B cell (primary cell): ENCODE data around the gene GRIP1. TPM values are rescaled to one million over a fixed set of nuclear protein-coding genes. Genes with fewer than 3 reads are reported as not detected.

Experiments
- ATAC-seq: fragments of 200-7000 bp; cut with Tn5 transposase; one replicate; pipeline ENCODE4 v1.10.0; 2021; ENCODE audit warnings: low read depth, mild to moderate bottlenecking, moderate number of reproducible peaks, moderate library complexity
- CTCF ChIA-PET: fragments of 350-600 bp; sonication (Branson Sonifier 250); formaldehyde crosslinking; loops from one replicate; lab custom pipeline; 2021; ENCODE audit warnings: antibody characterized with exemption, inconsistent platforms; lab: Charles Lee
- POLR2A ChIA-PET: fragments of 350-600 bp; sonication (Branson Sonifier 250); formaldehyde crosslinking; loops from one replicate; lab custom pipeline; 2021; ENCODE audit warnings: antibody characterized with exemption; lab: Charles Lee
- DNase-seq: peaks from one replicate; pipeline ENCODE4 v3.0.0; 2013
- H2AFZ ChIP-seq: 2 replicates; pipeline ENCODE4 v1.6.1; 2012; ENCODE audit warnings: mild to moderate bottlenecking, low read depth, low read length; ENCODE audit not compliant: insufficient read depth, poor library complexity, severe bottlenecking
- H3K27ac ChIP-seq, 2 donors: 1 replicate in 1 of 2; 2 replicates in 1 of 2; pipeline ENCODE4 v1.5.1; 2012 to 2013; ENCODE audit warnings: low read length in 2 of 2, mild to moderate bottlenecking in 2 of 2, moderate library complexity in 1 of 2
- H3K27me3 ChIP-seq, 4 experiments: fragments of 200-600 bp in 1 of 4; sonication (generic) in 1 of 4; replicated peaks in 1 of 4; 1 replicate in 2 of 4; 2 replicates in 2 of 4; pipeline versions ENCODE4 v1.6.1 to v1.7.0; 2013 to 2016; ENCODE audit warnings: low read length in 3 of 4, mild to moderate bottlenecking in 2 of 4, mixed read lengths in 1 of 4, moderate library complexity in 1 of 4; ENCODE audit not compliant: insufficient read depth in 4 of 4, control insufficient read depth in 3 of 4; ENCODE audit errors: control extremely low read depth in 1 of 4
- H3K36me3 ChIP-seq, 2 experiments: replicated peaks in 1 of 2; 1 replicate in 1 of 2; 2 replicates in 1 of 2; pipeline versions ENCODE4 v1.6.1 to v1.7.1; 2013; ENCODE audit warnings: low read length in 1 of 2; ENCODE audit not compliant: insufficient read depth in 2 of 2, control insufficient read depth in 1 of 2; ENCODE audit errors: control extremely low read depth in 1 of 2, extremely low read depth in 1 of 2
- H3K4me1 ChIP-seq, 2 donors: fragments of 200-600 bp in 1 of 2; sonication (generic) in 1 of 2; 1 replicate in 1 of 2; 2 replicates in 1 of 2; pipeline versions ENCODE4 v1.5.1 to v1.6.1; 2013 to 2017; ENCODE audit warnings: low read length in 2 of 2; ENCODE audit not compliant: control insufficient read depth in 2 of 2, insufficient read depth in 2 of 2
- H3K4me2 ChIP-seq: replicated peaks from 2 replicates; pipeline ENCODE3; 2012; ENCODE audit warnings: mild to moderate bottlenecking, low read depth, low read length; ENCODE audit not compliant: poor library complexity, severe bottlenecking
- H3K4me3 ChIP-seq, 5 experiments: fragments of 200-600 bp in 1 of 5; sonication (generic) in 1 of 5; 1 replicate in 3 of 5; 2 replicates in 2 of 5; pipeline versions ENCODE4 v1.5.1 to v1.7.0; 2011 to 2016; ENCODE audit warnings: low read length in 4 of 5, mild to moderate bottlenecking in 4 of 5, low read depth in 2 of 5, control low read depth in 1 of 5, moderate library complexity in 1 of 5; ENCODE audit not compliant: insufficient read depth in 1 of 5; ENCODE audit errors: control extremely low read depth in 1 of 5, extremely low read depth in 1 of 5
- H3K79me2 ChIP-seq: fragments of 200-600 bp; sonication (generic); one replicate; pipeline ENCODE4 v1.6.0; 2016; ENCODE audit warnings: low read length; ENCODE audit not compliant: control insufficient read depth, insufficient read depth
- H3K9ac ChIP-seq: fragments of 200-600 bp; sonication (generic); 2 replicates; pipeline ENCODE4 v1.6.1; 2017; ENCODE audit warnings: mild to moderate bottlenecking, low read length, moderate library complexity
- H3K9me3 ChIP-seq, 3 donors: one replicate each; pipeline versions ENCODE4 v1.6.1 to v1.7.1; 2013; ENCODE audit warnings: low read length in 2 of 3; ENCODE audit not compliant: control insufficient read depth in 2 of 3, insufficient read depth in 1 of 3; ENCODE audit errors: control extremely low read depth in 1 of 3
- H4K20me1 ChIP-seq: 2 replicates; pipeline ENCODE4 v1.6.0; 2012; ENCODE audit warnings: mild to moderate bottlenecking, low read length; ENCODE audit not compliant: insufficient read depth, control insufficient read depth, poor library complexity, severe bottlenecking
- H3K27ac Mint-ChIP-seq: one replicate; pipeline ENCODE4 v1.8.0; 2021; ENCODE audit warnings: mixed read lengths
- H3K27me3 Mint-ChIP-seq: one replicate; pipeline ENCODE4 v1.8.0; 2021; ENCODE audit warnings: mixed read lengths
- H3K4me1 Mint-ChIP-seq: one replicate; pipeline ENCODE4 v1.8.0; 2021; ENCODE audit warnings: mixed read lengths
- H3K4me3 Mint-ChIP-seq: one replicate; pipeline ENCODE4 v1.8.0; 2021; ENCODE audit warnings: mixed read lengths
- H3K9me3 Mint-ChIP-seq: one replicate; pipeline ENCODE4 v1.8.0; 2022; ENCODE audit warnings: mixed read lengths; ENCODE audit not compliant: insufficient read depth
- CTCF ChIP-seq: fragments of 200-600 bp; IDR thresholded peaks from one replicate; pipeline ENCODE4 v1.8.0; 2022; ENCODE audit warnings: antibody characterized with exemption, mild to moderate bottlenecking
- EZH2 ChIP-seq: IDR thresholded peaks from 2 replicates; pipeline ENCODE4 v1.6.1; 2012; ENCODE audit warnings: borderline replicate concordance, low read depth, mild to moderate bottlenecking, moderate library complexity, low read length; ENCODE audit not compliant: insufficient read depth, poor library complexity, severe bottlenecking
- WGBS: methylation state at CpG from one replicate; pipeline ENCODE4 v1.1.5; 2013; ENCODE audit warnings: missing lambda C conversion rate; ENCODE audit not compliant: insufficient coverage; 5-methylcytosine and 5-hydroxymethylcytosine counted together
- intact Hi-C: fragments of 100-400 bp; cut with micrococcal nuclease; formaldehyde crosslinking; loops from one replicate; pipeline ENCODE4 v1.10.0; 2022
- polyA plus RNA-seq: library from polyadenylated mRNA; depleted of rRNA; stranded (reverse); fragments of >200 nt; gene quantifications from 2 replicates; pipeline ENCODE4 v1.2.3, GENCODE V29; 2012
- total RNA-seq, 2 donors: library from RNA; stranded (reverse); fragments of 120-200 nt in 1 of 2; gene quantifications; 1 replicate in 1 of 2; 2 replicates in 1 of 2; pipeline versions ENCODE4 v1.2.3 to v1.2.4, GENCODE V29; 2013 to 2022

Gene GRIP1
- total and polyA plus RNA-seq, 2 donors (not counting 1 experiment from before 2014, with no cell fraction given), result 0.22 TPM; not detected in 1

- Histone ChIP-seq H3K4me2 (no peak overlapping the region), H2AFZ (no peak overlapping the region), H3K79me2 (no peaks in the 10 kb centered on the region), H3K27ac (no peak overlapping the region), H3K36me3 (no peaks in the 10 kb centered on the region), H3K4me1 (peaks cover 16 to 18% of the 10 kb centered on the region in 2 donors), H4K20me1 (no peaks in the 10 kb centered on the region), H3K4me3 (no peak overlapping the region), H3K9ac (no peak overlapping the region), H3K27me3 (peaks cover 0 to 4% (median 0%) of the 10 kb centered on the region in 4 experiments), H3K9me3 (no peaks in the 10 kb centered on the region)
- POLR2A ChIA-PET, result no interaction called here
- Mint-ChIP-seq H3K27ac (peak overlapping the region; percentile 26), H3K27me3 (peaks cover 7% of the 10 kb centered on the region), H3K4me1 (peaks cover 24% of the 10 kb centered on the region), H3K4me3 (no peak overlapping the region), H3K9me3 (no peaks in the 10 kb centered on the region)
- DNase-seq (no peak), ATAC-seq (no peak)
- intact Hi-C loops, result no loop called here
- WGBS, result no CpG with 5 or more reads among the region's 5 CpGs
- no peak for TF ChIP-seq EZH2
- TF ChIP-seq CTCF, result no peak
- CTCF ChIA-PET, result no interaction called here
Observed at GRCh38 chr12:66550626-66551025, 128.2 kb downstream of the GRIP1 start.

- peaks cover 24% of the 10 kb centered on the region for H3K4me1 Mint-ChIP-seq
- Histone ChIP-seq H2AFZ (peak overlapping the region; percentile 29), H3K79me2 (no peaks in the 10 kb centered on the region), H3K36me3 (no peaks in the 10 kb centered on the region), H3K9me3 (no peaks in the 10 kb centered on the region), H3K27ac (peak overlapping the region; percentile 11 to 69), H4K20me1 (no peaks in the 10 kb centered on the region), H3K27me3 (peaks cover 0 to under 1% (median 0%) of the 10 kb centered on the region in 4 experiments), H3K4me2 (peak overlapping the region; percentile 29), H3K4me3 (no peak overlapping the region), H3K9ac (no peak overlapping the region), H3K4me1 (peaks cover 16 to 18% of the 10 kb centered on the region in 2 donors)
- ChIA-PET POLR2A (no interaction called here), CTCF (interaction anchor here (1.3 to 1.4 kb wide), 3 partner anchors 9 to 25 kb away, joined by 4 to 7 read pairs (median 4); no protein-coding TSS in a partner anchor)
- ATAC-seq (no peak), DNase-seq (no peak)
- intact Hi-C loops, result loop anchor here (2.0 kb wide), 1 partner anchor 146 kb away; no protein-coding TSS in a partner anchor
- H3K27ac Mint-ChIP-seq, result peak overlapping the region; percentile 39
- H3K9me3 Mint-ChIP-seq, result no peaks in the 10 kb centered on the region
- WGBS, result no CpG with 5 or more reads among the region's 2 CpGs
- no peak overlapping the region for H3K4me3 Mint-ChIP-seq
- no peaks in the 10 kb centered on the region for H3K27me3 Mint-ChIP-seq
- no peak for TF ChIP-seq CTCF
- no peak for TF ChIP-seq EZH2
Observed at GRCh38 chr12:66549050-66549389, 129.9 kb downstream of the GRIP1 start.
